ENCODE results near the gene NPTX1. TPM values are rescaled to one million over a fixed set of nuclear protein-coding genes. Genes with fewer than 3 reads are reported as not detected.

Gene NPTX1
- total and polyA plus RNA-seq, 2 donors (not counting 1 experiment from before 2014, with no cell fraction given) = 0.07 to 0.57 TPM

- Mint-ChIP-seq H3K27ac (no peak overlapping the region), H3K4me3 (no peak overlapping the region)
Measured at GRCh38 chr17:80497726-80498241, 21.4 kb upstream of the NPTX1 start.

GRCh38 chr17:80494547-80494946 lies 18.1 kb upstream of the NPTX1 start:
- intact Hi-C loops (cut with micrococcal nuclease) = no loop called here
- ATAC-seq (ENCODE audit: low read depth) (no peak), DNase-seq (no peak)
- Histone ChIP-seq H3K36me3 (replicated peaks in 1 of 2; ENCODE audit: control extremely low read depth in 1 of 2, control insufficient read depth in 1 of 2, extremely low read depth in 1 of 2, insufficient read depth in 2 of 2, low read length in 1 of 2) (no peaks in the 10 kb centered on the region), H3K27me3 (replicated peaks in 1 of 4; ENCODE audit: control extremely low read depth in 1 of 4, control insufficient read depth in 3 of 4, insufficient read depth in 4 of 4, low read length in 3 of 4) (peaks cover 0 to 27% (median 3%) of the 10 kb centered on the region in 4 experiments), H3K9ac (ENCODE audit: low read length) (no peak overlapping the region), H4K20me1 (ENCODE audit: control insufficient read depth, insufficient read depth, low read length, poor library complexity, severe bottlenecking) (no peaks in the 10 kb centered on the region), H3K4me3 (ENCODE audit: control extremely low read depth in 1 of 5, extremely low read depth in 1 of 5, insufficient read depth in 1 of 5, low read depth in 2 of 5, low read length in 4 of 5) (no peak overlapping the region), H2AFZ (ENCODE audit: insufficient read depth, low read depth, low read length, poor library complexity, severe bottlenecking) (no peak overlapping the region), H3K4me2 (replicated peaks; ENCODE audit: low read depth, low read length, poor library complexity, severe bottlenecking) (no peak overlapping the region), H3K79me2 (ENCODE audit: control insufficient read depth, insufficient read depth, low read length) (no peaks in the 10 kb centered on the region), H3K9me3 (ENCODE audit: control extremely low read depth in 1 of 3, control insufficient read depth in 2 of 3, insufficient read depth in 1 of 3, low read length in 2 of 3) (peaks cover 0 to 11% (median 0%) of the 10 kb centered on the region in 3 donors), H3K4me1 (ENCODE audit: control insufficient read depth in 2 of 2, insufficient read depth in 2 of 2, low read length in 2 of 2) (no peaks in the 10 kb centered on the region), H3K27ac (ENCODE audit: low read length in 2 of 2) (no peak overlapping the region)
- POLR2A ChIA-PET = no interaction called here
- H3K9me3 Mint-ChIP-seq (ENCODE audit: insufficient read depth) = no peaks in the 10 kb centered on the region
- TF ChIP-seq EZH2 (IDR thresholded peaks at IDR 0.05; ENCODE audit: borderline replicate concordance, insufficient read depth, low read depth, low read length, poor library complexity, severe bottlenecking) = no peak
- TF ChIP-seq CTCF (IDR thresholded peaks at IDR 0.05) = no peak
- no peak overlapping the region for H3K27ac Mint-ChIP-seq
- H3K27me3 Mint-ChIP-seq = peaks cover 39% of the 10 kb centered on the region
- peaks cover 1% of the 10 kb centered on the region for H3K4me1 Mint-ChIP-seq
- H3K4me3 Mint-ChIP-seq = no peak overlapping the region
- 86% methylated on average over 4 of the region's 7 CpGs for WGBS (ENCODE audit: insufficient coverage)
- CTCF ChIA-PET = no interaction called here

More at GRCh38 chr17:80497726-80498241, 21.4 kb upstream of the NPTX1 start:
- no peaks in the 10 kb centered on the region for H4K20me1 ChIP-seq (ENCODE audit: control insufficient read depth, insufficient read depth, low read length, poor library complexity, severe bottlenecking)
- 84% methylated on average over 10 of the region's 10 CpGs for WGBS (ENCODE audit: insufficient coverage)
- DNase-seq (no peak), ATAC-seq (ENCODE audit: low read depth) (no peak)
- Mint-ChIP-seq H3K27me3 (peaks cover 42% of the 10 kb centered on the region), H3K4me1 (peaks cover 1% of the 10 kb centered on the region), H3K9me3 (ENCODE audit: insufficient read depth) (no peaks in the 10 kb centered on the region)
- no peak overlapping the region for H2AFZ ChIP-seq (ENCODE audit: insufficient read depth, low read depth, low read length, poor library complexity, severe bottlenecking)
- no peak for TF ChIP-seq EZH2 (IDR thresholded peaks at IDR 0.05; ENCODE audit: borderline replicate concordance, insufficient read depth, low read depth, low read length, poor library complexity, severe bottlenecking)
- TF ChIP-seq CTCF (IDR thresholded peaks at IDR 0.05) = no peak
- POLR2A ChIA-PET = no interaction called here
- no peaks in the 10 kb centered on the region for H3K4me1 ChIP-seq (ENCODE audit: control insufficient read depth in 2 of 2, insufficient read depth in 2 of 2, low read length in 2 of 2)
- intact Hi-C loops (cut with micrococcal nuclease) = no loop called here
- peak overlapping the region; percentile 5 for H3K4me2 ChIP-seq (replicated peaks; ENCODE audit: low read depth, low read length, poor library complexity, severe bottlenecking)
- H3K27me3 ChIP-seq (replicated peaks in 1 of 4; ENCODE audit: control extremely low read depth in 1 of 4, control insufficient read depth in 3 of 4, insufficient read depth in 4 of 4, low read length in 3 of 4) = peaks cover 0 to 23% (median under 1%) of the 10 kb centered on the region in 4 experiments
- H3K9me3 ChIP-seq (ENCODE audit: control extremely low read depth in 1 of 3, control insufficient read depth in 2 of 3, insufficient read depth in 1 of 3, low read length in 2 of 3) = peaks cover 0 to 4% (median 0%) of the 10 kb centered on the region in 3 donors
- no peak overlapping the region for H3K27ac ChIP-seq (ENCODE audit: low read length in 2 of 2)
- CTCF ChIA-PET = no interaction called here
- H3K36me3 ChIP-seq (replicated peaks in 1 of 2; ENCODE audit: control extremely low read depth in 1 of 2, control insufficient read depth in 1 of 2, extremely low read depth in 1 of 2, insufficient read depth in 2 of 2, low read length in 1 of 2) = no peaks in the 10 kb centered on the region
- H3K79me2 ChIP-seq (ENCODE audit: control insufficient read depth, insufficient read depth, low read length) = no peaks in the 10 kb centered on the region
- no peak overlapping the region for H3K9ac ChIP-seq (ENCODE audit: low read length)
- no peak overlapping the region for H3K4me3 ChIP-seq (ENCODE audit: control extremely low read depth in 1 of 5, extremely low read depth in 1 of 5, insufficient read depth in 1 of 5, low read depth in 2 of 5, low read length in 4 of 5)
